Measurements from ENCODE around the gene ANKRD1.
"Not testable (repeated sequence)": the region's sequence is repeated elsewhere in the genome, so short reads cannot be mapped to it uniquely, and the experiment has no call there.

ANKRD1 gene

DNA sequence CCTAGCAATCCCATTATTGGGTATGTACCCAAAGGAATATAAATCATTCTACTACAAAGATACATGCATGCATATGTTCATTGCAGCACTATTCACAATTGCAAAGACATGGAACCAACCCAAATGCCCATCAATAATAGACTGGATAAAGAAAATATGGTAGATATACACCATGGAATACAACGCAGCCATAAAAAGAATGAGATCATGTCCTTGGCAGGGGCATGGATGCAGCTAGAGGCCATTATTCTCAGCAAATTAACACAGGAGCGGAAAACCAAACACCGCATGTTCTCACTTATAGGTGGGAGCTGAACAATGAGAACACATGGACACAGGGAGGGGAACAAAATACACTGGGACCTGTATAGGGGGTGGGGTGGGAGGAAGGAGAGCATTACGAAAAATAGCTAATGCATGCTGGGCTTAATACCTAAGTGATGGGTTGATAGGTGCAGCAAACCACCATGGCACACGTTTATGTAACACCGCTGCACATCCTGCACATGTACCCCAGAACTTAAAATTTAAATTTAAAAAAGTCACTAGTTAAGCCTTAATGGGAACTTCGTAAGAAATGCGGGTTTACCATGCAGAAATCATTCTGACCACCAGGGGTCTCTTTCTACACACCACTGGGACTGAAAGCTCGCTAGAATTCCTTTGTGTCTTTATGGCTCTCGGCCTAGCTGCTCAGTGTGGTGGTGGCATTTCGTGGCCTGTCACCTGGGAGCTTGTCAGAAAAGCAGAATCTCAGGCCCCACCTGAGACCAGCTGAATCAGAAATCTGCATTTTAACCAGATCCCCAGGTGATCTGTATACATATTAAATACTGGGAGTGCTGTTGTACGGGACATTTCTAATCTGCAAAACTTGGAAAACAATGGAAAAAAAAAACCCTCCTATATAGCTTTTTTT, 9.5 kb downstream of the ANKRD1 start:
- DNase-seq, result peak; percentile 24

GRCh38 chr10:90906596-90906995, 14.3 kb downstream of the ANKRD1 start:
- no peak for DNase-seq

DNA sequence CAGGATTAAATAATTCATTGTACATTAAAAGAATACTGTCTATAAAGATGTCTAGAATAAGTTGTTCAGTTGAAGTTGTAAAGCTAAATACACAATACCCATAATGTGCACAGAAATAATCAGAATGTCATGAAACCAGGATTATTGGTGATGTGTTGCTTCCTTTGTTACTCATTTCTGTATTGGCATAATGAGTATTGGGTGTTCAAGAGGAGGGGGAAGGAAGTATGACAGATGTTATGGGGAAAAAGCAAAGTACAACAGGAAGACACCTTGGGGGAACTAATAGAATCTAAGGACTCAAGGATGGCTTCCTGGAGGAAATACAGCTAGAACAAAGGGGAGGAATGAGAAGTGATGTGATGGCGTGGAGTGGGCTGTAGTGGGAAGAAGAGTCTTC, 15.0 kb downstream of the ANKRD1 start:
- no peak for DNase-seq

- not testable (repeated sequence) for DNase-seq
These were observed 24.0 kb downstream of the ANKRD1 start for GRCh38 chr10:90896916-90897315.

- DNase-seq, result no peak
These were observed 27.7 kb downstream of the ANKRD1 start for GRCh38 chr10:90893190-90893589.

- DNase-seq, result no peak
These were observed 30.5 kb downstream of the ANKRD1 start for GRCh38 chr10:90890347-90890746.

- no peak for DNase-seq
These were observed 31.3 kb downstream of the ANKRD1 start for GRCh38 chr10:90889636-90890035.

GRCh38 chr10:90888387-90888786, 32.5 kb downstream of the ANKRD1 start:
- DNase-seq, result no peak

DNA sequence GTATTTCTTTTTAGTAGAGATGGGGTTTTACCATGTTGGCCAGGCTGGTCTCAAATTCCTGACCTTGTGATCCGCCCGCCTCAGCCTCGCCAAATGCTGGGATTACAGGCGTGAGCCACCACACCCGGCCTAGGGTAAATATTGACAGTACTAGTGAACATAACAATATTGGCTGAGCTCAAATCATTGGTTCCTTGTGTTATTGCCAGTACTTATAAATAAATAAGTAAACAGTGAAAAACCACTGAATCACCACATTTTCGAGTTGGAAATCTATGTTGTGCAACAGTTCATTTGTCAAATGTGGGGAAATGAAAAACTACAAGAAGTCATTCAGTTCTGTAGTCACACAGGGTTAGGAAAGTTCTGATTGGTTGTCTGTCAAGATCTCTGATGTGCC, 33.3 kb downstream of the ANKRD1 start:
- DNase-seq, result no peak

- DNase-seq, result no peak
These were observed 35.7 kb downstream of the ANKRD1 start for GRCh38 chr10:90885176-90885575.

DNA sequence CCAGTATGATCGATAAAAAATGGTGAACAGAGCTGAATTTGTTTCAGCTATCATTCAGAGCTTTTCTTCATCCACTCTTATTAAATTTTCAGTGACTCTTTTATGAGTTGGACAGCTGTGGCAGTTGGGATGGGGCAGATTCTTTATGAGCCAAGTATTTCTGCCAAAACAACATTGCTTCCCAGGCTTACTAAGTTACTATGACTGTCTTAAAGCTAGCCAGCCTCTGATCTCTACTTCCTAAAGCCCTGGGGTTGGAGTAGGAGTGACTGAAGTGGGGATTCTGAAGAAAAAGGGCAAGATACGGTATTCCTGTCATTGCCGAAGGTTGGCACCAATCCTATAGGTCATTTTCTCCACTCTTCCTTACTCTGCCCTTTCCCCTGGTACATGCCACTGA, 36.5 kb downstream of the ANKRD1 start:
- DNase-seq, result no peak

DNA sequence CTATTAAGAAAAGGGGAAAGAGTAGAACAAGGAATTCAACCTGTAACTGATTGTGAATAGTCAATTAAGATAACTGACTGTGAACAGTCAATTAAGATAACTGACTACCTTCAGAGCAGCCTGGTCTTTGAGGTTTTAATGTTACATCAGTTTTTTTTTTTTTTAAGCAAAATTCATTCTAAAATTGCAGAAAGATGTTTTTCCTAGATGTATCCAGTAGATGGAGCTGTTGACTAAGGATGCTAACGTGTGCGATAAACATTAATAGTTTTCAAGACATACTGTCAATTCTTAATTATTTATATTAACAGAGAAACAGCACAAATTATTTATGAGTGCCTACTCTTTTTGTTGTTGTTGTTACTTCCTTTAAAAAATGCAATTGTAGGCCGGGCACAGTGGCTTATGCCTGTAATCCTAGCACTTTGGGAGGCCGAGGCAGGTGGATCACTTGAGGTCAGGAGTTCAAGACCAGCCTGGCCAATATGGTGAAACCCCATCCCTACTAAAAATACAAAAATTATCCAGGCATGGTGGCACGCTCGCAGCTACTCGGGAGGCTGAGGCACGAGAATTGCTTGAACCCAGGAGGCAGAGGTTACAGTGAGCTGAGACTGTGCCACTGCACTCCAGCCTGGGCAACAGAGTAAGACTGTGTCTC, 40.7 kb downstream of the ANKRD1 start:
- not testable (repeated sequence) for DNase-seq

- DNase-seq, result no peak
These were observed 41.8 kb downstream of the ANKRD1 start for GRCh38 chr10:90879062-90879461.

DNA sequence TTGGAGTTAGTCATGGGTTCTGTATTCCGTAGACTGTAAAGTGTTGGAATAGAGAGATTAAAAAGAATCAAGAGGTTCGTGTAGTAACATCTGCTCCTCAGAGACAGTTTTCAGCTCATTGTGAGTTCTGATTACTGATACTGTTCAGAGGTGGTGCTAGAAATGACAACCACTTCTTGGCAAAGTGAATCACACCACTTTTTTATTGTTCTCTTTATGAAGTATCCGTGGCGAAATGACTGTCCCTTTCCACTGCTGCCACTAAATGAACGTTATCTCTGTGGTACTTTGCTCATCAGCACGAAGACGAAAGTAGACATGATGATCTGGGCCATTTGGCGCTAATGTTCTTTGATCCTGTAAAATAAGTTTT, 48.3 kb downstream of the ANKRD1 start:
- no peak for DNase-seq

DNA sequence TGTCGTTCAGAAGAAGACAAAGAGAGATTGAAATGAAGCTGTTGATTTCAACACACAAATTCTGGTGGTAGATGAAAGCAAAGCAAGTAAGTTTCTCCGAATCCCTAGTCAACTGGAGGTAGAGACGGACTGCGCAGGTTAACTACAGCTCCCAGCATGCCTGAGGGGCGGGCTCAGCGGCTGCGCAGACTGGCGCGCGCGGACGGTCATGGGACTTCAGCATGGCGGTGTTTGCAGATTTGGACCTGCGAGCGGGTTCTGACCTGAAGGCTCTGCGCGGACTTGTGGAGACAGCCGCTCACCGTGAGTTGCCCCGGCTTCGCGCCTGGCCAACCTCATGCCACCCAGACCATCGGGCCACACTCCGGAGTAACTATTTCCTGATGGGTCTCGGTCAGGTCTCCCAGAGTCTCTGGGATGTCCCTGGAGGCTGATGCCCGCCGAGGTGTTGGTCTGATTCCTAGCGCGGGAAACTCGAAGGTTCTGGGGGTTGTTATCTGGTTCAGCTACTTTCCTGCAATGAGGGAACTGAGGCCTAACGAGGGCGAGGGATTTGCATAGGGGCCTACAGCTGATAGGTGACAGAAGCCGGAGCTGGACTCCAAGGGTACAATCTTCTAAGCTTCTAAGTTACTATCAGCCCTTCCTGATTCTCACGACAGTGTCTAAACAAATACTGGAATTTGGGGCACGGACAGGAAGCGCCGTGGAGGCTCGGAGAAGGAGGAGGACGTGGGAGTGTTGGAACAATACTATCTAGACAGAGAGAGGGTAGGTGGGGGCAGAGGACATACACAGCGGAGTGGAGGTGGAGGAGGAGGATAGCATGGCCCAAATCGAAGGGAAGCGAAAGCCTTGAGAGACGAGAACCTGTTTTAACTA, 48.9 kb downstream of the ANKRD1 start, which contains the start of gene RPP30:
RPP30 (plus strand) TSS at position 209 of the 882 bp plus-strand sequence; CDS start at position 222, 13 bp downstream.
- peak; percentile 78 for DNase-seq

- DNase-seq, result peak; percentile 28
These were observed 49.6 kb downstream of the ANKRD1 start for GRCh38 chr10:90871279-90871765.

GRCh38 chr10:90866050-90866598, 54.8 kb downstream of the ANKRD1 start:
- no peak for DNase-seq

DNA sequence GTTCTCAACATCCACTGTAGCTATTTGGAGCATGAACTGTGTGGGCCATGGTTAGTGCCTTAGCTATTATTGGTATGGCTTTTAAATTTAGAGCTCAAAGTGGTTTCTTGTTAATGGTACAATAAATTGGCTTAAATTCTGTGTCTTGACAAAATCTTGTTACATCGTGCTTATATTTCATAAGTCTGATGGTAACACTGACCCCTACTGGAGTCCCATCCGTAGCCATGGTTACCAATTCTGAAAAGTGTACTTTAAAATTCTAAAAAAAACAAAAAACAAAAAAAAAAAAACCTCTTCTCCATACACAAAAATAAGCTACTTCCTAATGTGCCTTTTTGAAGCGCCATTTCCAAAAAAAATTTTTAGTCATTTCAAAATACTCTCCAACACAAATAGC, 55.5 kb downstream of the ANKRD1 start:
- no peak for DNase-seq

GRCh38 chr10:90862908-90863514, 57.9 kb downstream of the ANKRD1 start:
- DNase-seq, result no peak
